TTC549 (cell line): ENCODE measurements around the gene BCR.

Experiments used
- FAIRE-seq: peaks from 2 replicates; lab custom pipeline; 2012; peaks lifted over from hg19 to GRCh38; lab: Jason Lieb, UNC

BCR gene

DNA sequence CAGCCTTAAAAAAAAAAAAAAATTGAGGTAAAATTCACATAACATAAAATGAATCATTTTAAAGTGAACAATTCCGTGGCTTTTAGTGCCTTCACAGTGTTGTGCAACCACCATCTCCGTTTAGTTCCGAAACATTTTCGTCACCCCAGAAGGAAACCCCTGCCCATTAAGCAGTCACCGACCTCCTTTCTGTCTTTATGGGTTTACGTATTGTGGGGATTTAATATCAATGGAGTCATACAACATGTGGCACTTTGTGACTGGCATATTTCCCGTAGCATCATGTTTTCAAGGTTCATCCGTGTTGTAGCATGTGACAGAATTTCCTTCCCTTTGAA is 65.5 kb downstream of the BCR start:
- no peak for FAIRE-seq

DNA sequence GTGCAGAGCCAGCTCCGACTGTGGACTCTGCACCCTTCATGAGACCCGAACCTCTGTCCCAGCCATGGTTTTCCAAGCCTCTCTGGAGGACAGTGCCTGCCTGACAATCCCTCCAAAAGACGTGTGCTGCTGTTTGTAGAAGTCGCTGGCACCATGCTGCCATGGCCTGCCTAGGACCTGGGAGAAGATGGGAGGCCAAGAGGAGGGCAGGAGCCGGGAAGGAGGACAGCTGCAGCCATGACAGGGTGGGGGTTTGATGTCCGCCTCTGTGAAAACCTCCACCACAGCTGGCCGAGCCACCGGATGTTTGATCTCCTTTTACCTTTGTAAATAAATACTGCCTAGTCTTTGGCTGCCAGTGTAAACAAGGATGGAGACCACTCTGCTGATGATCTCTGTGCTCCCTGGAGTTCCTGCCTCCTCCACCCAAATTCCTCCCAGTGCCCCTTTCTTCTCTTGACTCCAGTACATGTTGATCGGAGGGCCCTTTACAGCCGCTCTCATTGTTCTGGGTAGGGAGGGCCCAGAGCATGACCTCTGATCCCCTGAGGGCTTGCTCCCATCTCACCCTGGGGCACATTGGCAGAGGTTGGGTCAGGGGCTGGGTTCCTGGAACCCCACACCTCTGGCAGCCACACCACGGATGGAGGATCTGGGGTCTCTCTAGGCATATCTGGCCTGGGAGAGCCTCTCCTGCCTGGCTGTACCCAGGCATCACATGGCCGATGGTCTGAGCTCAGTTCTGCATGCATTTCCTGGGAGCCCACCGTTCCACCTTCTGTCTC is 66.9 kb downstream of the BCR start:
- FAIRE-seq = no peak

DNA sequence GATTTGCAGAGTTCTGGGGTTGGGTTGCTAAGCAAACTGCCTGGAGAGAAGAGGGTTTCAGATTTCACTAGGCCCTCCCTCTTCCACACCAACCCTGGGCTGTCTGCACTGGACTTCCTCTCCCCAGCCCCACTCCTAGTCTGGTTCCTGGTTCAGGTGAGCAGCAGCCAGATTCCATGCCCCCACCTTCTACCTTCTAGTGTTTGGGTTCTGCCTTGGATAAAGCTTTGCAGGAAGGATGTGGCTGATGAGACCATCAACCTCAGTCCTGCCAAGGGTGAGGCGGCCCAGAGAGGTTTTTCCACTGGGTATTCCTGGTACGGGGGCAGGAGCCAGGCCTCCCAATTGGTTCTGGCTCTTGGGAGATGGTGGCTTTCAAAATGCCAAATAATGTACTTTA is 68.3 kb downstream of the BCR start:
- no peak for FAIRE-seq

DNA sequence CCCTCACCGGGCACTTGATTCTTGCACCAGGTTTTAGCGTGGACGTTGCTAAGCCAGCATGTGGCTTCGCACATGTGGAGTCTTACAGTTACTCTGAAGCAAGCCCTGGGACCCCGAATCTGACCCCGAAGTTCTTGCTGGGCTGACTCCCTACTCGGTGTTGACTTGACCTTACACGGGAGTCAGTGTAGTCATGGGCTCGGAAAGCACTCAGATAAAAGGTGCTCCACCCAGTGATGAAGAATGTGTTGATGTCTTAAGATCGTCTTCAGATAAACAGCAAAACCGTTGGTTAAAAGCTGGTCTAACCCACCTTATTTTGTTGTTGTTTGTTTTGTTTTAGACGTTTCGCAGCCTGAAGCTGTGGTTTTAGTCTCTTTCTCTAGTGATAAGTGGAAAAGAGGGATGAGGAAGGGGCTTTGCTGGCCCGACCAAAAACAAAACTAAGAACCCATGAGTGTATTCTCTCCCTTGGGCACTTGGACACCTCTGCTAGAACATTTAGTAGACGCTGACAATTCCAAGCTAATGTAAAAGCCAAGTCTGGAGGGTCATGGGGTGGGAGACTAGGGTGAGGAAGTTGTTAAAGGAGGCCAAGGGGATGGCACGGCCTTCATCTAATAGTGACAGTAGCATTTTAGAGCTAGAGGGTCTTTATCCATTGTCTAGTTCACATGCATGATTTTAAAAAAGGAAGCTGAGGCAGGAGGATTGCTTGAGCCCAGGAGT is 69.9 kb downstream of the BCR start:
- no peak for FAIRE-seq

DNA sequence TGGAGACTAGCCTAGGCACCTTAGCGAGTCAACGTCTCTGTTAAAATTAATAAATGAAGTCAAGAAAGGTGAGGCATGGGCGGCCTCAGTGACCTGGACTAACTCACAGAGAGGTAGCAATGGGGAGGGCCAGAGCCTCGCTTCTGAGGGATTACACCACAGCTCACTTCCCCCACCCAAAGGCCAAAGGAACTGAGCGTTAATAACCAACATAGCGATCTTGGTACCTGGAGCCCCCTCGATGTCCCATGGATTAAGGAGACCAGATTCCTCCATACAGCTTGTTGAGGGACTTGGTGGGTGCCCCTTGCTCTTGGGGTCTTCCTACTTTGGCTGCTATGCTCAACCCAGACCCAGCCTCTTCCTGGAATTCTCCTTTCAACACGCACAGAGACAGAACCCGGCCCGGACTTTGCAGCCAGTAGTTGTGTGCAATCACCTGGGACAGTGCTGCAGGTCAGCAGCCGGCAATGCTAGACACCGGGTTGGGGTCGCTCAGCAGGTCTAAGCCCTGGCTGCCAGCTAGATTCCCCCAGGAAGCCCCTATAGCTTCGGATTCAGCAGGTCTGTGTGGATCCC is 70.6 kb downstream of the BCR start:
- FAIRE-seq = no peak

DNA sequence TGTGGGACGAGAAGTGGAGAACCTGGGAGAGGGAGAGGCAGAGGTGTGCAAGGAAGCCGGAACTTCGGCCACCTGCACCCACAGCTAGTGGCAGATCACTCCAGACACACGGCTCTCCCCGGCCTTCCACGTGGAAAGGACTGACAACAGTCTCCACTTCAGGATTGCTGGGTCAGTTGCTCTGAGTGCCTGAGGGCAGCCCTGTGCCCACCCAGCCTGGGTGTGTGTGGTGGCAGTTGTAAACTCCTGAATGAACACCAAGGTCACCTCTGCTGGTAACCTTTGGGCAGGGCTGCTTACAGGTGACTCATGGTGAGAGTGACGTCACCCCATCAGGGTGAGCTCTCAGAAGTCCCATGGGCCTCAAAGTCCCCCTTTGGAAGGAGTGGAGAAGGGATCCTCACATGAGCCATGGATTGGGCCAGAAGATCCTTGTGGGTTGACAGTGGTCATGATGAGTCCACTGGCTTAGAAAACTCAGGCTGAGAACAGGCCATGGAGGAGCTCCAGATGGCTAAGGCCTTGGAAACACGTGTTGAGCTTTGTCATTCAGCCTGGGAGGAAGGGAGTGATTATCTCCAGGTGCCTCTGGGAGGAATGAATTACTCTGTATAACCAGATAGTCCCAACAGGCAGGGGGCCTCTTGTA is 71.3 kb downstream of the BCR start:
- FAIRE-seq = no peak

DNA sequence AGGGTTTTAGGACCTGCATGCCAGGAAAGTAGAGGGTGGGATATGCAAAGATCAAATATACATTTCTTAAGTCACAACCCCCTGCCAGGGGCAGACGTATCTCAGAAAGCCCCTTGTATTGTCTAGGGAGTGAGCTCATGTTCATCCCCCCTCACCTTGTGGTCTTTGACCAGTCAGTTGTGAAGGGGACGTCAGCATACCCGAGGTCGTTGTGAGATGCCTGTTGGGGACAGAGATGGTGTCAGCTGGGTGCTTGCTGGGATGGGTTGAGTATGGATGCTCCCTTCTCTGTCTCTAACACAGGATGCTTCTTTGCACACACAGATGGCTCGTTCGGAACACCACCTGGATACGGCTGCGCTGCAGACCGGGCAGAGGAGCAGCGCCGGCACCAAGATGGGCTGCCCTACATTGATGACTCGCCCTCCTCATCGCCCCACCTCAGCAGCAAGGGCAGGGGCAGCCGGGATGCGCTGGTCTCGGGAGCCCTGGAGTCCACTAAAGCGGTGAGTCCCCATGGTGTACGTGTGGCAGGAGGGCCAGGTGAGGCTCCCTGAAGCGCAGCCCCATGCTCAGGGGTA is 73.3 kb downstream of the BCR start:
- FAIRE-seq = no peak

DNA sequence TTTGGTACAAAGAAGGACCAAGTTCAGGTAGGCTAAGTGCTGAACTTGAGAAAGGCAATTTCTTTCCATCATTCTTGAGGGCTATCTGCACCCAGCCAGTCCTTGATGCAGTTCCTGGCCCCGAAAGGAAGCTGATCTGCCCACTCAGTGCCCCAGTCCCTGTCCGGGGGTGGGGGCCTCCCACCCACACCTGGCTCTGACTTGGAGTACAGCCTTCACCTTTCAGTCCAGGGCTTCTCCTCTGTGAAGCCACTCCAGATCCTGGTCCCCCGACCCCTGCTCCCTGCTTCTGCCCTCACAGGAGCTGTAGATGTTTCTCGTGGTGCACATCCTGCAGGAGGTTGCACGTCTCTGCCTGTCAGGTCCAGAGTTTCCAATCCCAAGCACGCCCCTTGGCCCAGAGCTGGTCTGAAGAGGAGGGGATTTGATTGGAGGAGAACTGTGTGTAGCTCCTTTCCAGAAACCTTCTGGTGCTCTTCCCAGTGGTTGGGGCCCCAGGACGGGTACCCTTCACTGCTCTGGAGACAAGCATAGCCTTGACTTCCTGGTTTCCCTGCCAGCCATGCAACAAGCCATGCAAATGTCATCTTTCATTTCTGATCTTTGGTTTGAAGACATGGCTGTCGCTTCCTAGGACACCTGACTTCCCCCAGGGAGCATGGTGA is 75.3 kb downstream of the BCR start:
- no peak for FAIRE-seq

DNA sequence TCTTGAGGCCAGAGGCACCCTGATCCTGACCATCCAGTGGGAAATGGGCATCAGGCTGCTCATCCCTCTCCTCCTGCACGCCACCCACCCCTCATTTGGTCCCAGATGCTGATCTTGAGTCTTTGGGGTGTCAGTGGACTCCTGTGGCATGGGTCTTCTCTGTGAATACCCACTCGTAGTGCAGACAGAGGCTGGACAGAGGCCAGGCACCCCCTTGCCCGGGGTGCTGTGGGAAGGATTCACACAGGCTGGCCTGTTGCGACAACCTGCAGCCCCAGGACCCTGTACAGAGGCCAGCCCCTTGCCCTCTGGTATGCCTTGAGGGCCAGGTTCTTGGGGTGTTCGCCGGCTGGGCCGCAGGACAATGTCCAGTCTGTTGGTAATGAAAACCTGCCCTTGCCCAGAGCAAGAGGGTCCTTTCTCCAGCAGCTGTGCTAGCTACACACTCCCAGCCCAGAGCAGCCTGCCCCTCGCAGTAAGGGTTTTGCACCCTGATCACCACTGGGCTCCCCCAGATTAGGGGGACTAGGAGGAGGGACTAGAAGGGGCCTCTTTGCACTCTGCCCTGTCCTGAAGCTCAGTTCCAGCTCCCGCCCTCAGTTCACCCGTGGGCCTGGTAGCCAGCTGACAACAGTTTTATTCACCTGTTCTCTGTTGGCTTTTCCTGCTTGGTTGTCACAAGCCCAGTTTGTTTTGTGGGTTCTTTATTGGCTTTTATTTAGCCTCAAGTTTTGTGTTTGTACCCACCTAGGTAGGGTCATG is 76.0 kb downstream of the BCR start:
- FAIRE-seq = no peak

DNA sequence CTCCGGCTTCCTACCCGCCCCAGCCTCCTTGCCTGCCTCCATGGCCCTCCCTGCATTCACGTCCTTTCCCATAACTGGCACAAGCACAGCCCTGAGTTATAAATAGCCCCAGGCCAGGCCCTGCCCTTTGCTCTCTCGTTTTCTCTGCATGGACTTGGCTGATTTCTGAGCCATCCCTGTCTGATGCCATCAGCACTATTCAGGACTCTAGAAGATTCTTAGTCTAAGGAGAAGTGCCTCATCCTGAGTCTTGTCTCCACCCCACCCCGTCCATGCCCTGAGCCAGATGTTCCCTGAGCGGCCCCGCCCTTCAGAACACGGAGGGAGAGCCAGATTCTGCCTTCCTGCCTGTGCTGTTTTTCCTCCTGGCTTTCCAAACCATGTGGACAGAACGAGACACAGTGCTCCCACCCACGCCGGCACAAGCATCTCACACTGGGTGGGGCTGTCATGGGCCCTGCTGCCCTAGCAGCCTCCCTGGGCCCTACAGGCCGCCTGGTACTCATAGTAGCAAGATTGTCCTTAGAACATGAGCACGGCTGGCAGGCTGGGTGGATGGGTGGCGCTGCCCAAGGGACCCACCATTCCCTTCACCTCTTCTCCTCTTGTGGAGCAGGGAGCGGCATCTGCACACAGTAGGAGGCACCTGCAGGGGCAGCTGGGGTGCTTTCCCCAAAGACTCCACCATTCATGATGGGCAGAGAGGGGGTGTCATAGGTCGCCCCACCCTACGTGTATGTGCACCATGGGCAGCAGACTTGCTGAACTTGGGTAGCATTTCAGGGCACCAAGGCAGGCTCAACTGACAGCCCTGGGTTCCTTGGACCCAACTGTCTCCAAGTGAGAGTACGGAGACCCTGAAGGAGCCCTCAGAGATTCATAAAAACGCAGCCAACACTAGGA is 76.9 kb downstream of the BCR start:
- FAIRE-seq = no peak

DNA sequence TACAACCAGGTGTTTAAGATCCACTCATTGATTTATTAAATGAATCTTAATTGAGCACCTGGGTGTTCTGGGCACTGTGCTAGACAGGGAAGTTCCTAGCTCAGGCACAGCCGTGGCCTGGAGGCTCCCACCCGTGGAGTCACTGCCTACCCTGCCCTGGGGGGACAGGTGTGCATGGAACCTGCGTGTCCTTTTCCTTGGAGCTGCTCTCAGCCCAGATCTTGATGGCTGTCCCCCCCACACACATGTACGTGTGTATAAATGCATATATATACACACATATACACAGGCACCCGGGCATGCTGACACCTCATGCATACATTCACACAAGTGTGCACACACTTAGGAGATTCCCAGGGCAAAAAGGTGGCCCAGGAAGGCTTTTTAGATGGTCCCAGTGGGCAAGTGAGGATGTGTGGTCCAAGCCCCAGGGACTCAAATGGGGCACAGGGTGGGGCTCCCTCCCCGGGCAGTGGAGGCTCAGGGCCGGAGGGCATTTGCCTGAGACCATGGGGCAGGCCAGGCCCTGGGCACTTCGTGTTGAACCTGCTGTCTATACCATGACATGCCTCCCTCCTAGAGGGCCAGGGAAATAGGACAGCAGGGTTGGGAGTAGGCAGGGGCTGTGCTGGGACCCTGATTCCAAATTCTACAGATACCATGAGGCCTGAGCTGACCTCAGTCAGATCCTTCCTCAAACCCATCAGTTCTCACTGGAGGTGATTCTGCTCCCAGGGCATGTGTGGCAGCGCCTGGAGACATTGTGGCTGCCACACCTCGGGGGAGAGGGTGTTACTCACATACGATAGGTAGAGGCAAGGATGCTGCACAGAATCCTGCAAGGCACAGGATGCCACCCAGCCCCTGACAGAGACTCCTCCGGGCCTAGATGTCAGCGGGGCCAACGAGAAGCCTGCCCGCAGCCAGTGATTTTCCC is 77.8 kb downstream of the BCR start:
- FAIRE-seq = no peak

DNA sequence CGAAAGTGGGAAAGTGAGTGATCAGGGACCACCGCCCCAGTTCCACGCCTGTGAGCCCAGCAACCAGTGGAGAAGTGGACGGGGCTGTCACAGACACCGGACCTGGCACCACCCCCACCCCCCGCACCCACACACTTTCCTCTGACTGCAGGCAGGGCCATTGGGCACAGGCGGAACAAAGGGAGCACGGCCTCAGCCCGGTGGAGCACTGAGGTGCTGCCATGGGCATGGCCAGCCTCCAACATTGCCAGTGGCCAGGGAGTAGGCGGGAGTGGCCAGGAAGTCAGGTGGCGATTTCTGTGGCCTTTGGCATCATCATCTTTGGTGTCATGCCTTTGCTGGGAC is 78.5 kb downstream of the BCR start:
- no peak for FAIRE-seq

DNA sequence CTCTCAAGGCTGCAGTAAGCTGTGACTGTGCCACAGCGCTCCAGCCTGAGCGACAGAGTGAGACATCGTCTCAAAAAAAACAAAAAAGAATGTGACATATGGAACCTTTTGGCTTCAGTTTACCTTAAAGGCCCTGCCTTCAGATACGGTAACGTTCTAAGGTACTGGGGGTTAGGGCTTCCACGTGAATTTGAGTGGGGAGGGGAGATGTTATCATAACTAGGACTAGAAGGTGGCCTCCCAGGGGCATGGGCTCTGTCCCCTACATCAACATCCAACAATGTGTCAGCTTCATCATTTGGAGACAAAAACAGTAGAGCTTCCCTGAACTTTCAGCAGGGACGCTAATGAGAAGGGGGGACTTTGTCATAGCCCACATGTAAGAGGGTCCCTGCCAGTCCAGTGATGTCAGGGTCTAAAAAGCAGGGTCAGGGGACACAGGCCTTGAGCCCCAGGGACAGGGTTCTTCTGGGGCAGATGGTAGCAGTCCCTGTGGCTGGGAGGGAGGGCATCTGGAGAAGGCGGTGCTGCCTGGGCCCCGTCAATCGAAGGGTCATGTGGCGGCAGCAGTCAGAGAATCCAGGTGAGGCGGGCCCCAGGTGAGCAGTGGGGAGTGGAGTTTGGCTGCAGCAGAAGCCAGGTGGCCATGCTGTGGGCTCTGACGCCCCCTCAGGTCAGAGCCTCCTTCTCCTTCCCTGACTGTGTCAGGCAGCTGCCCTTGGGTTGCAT is 79.8 kb downstream of the BCR start:
- no peak for FAIRE-seq

DNA sequence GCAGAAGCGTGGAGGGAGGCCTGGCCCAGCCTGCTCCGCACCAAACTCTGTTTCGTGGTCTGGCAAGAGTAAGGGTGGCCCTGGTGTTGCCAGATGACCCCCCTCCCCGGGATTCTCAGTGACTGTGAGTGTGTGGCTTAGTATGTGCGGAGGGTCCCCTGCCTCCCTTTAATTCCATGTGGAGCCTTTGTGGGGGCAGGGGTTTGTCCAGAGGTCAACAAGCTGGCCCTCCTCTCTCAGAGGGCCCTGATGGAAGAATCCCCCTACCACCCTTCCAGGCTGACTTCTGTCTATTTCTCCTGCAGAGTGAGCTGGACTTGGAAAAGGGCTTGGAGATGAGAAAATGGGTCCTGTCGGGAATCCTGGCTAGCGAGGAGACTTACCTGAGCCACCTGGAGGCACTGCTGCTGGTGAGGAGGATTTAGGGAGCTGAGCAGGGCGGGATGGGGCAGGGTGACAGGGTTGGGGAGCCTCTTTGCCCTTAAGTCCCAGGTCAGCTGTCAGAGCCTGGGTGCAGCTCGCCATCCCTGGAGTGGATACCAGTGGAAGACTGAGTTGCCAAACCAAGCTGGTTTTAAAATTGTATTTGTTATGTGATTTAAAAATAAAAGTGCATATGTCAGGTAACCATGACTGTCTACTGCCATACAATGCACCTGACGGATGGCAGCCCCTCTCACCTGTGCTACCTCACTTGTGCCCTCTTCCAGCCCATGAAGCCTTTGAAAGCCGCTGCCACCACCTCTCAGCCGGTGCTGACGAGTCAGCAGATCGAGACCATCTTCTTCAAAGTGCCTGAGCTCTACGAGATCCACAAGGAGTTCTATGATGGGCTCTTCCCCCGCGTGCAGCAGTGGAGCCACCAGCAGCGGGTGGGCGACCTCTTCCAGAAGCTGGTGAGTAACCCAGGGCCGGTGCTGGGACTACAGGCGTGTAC is 80.6 kb downstream of the BCR start:
- no peak for FAIRE-seq

DNA sequence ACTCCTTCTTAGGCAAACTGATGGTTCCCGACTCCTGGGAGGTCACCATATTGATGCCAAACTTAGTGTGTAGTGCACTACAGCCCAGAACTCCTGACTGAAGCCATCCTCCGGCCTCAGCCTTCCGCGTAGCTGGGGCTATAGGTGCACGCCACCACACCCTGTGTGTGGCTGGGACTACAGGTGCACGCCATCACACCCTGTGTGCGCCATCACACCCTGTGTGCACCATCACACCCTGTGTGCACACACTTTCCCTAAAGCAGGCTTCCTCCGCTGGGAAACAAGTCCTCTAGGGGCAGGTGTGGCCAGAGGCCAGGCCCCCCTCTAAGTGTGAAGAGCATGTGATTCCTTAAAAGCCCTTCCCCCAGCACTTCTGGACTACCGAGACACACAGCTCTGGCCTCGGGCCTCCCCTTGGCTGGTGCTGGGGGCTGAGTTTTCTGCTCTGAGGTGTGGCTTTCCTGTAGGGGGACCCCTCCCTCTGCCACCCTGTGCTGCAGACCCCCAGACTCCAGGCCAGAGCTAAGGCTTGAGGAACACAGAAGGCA is 81.7 kb downstream of the BCR start:
- no peak for FAIRE-seq

DNA sequence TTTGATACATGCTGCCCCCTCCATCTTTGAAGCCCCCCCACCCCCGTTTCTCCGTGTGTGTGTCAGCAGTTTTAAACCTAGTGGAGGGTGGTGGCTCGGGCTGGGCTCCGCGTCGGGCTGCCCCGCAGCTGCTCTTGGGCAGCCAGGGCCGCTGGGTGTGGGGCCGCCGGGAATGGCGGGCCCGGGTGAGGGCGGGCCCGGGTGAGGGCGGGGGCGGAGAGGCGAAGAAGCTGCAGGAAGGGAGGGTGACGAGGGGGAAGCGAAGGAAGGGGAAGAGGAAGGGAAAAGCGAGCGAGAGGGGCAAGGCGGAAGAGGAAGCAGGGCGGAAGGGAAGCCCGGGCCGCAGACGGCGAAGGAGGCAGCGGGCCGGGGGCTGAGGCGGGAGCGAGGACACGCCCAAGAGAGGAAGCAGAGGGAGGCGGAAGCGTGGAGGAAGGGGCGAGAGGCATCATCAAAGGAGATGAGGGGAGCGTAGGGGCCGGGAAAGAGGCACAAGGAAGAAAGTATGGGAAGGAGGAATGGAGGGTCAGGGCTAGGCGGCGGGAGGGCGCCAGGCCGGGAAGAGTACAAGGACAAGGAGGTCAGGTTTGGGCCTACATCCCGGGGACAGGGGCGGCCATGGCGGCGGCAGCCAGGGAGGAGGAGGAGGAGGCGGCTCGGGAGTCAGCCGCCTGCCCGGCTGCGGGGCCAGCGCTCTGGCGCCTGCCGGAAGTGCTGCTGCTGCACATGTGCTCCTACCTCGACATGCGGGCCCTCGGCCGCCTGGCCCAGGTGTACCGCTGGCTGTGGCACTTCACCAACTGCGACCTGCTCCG is 82.4 kb downstream of the BCR start:
- FAIRE-seq = no peak
